ENCODE measurements around the gene VASN. TPM values are rescaled to one million over a fixed set of nuclear protein-coding genes. Genes with fewer than 3 reads are reported as not detected.
A peak's percentile ranks its signal among the peaks of the same experiment; 100 is the strongest.

Gene VASN
- total and polyA plus RNA-seq, 2 donors from 2014 or later = 75.7 to 82.7 TPM

- no peaks in the 10 kb centered on the region for H3K27me3 ChIP-seq (ENCODE audit: control insufficient read depth, insufficient read depth, low read length)
- H3K36me3 ChIP-seq (ENCODE audit: control insufficient read depth in 2 of 3, insufficient read depth in 3 of 3, low read length in 3 of 3) = peaks cover 0 to 40% (median 12%) of the 10 kb centered on the region in 3 donors
- H3K4me1 ChIP-seq (ENCODE audit: control insufficient read depth in 2 of 3, insufficient read depth in 2 of 3, low read depth in 1 of 3, low read length in 3 of 3) = peaks cover 0 to 9% (median 0%) of the 10 kb centered on the region in 3 donors
- no peaks in the 10 kb centered on the region for H3K9me3 ChIP-seq (ENCODE audit: control insufficient read depth in 2 of 3, insufficient read depth in 1 of 3, low read length in 3 of 3)
- DNase-seq = peak in 1 of 5 donors; percentile 75
- H3K9ac ChIP-seq (ENCODE audit: low read length in 3 of 3) = no peak overlapping the region
- no peak for TF ChIP-seq CTCF (IDR thresholded peaks at IDR 0.05; ENCODE audit: borderline replicate concordance, extremely low read depth, insufficient read depth)
- FAIRE-seq = no peak
- no peak overlapping the region for H3K27ac ChIP-seq (ENCODE audit: low read depth in 2 of 2, low read length in 2 of 2)
- intact Hi-C loops (cut with DNase I) = no loop called here
- H3K4me3 ChIP-seq (ENCODE audit: low read length in 3 of 3) = no peak overlapping the region
These were observed 34.7 kb upstream of the VASN start for GRCh38 chr16:4336701-4337539.

GRCh38 chr16:4337540-4338088 is 34.0 kb upstream of the VASN start:
- Histone ChIP-seq H3K27ac (ENCODE audit: low read depth in 2 of 2, low read length in 2 of 2) (no peak overlapping the region), H3K36me3 (ENCODE audit: control insufficient read depth in 2 of 3, insufficient read depth in 3 of 3, low read length in 3 of 3) (peaks cover 0 to 40% (median 12%) of the 10 kb centered on the region in 3 donors), H3K27me3 (ENCODE audit: control insufficient read depth, insufficient read depth, low read length) (no peaks in the 10 kb centered on the region), H3K9me3 (ENCODE audit: control insufficient read depth in 2 of 3, insufficient read depth in 1 of 3, low read length in 3 of 3) (no peaks in the 10 kb centered on the region), H3K4me1 (ENCODE audit: control insufficient read depth in 2 of 3, insufficient read depth in 2 of 3, low read depth in 1 of 3, low read length in 3 of 3) (peaks cover 0 to 9% (median 0%) of the 10 kb centered on the region in 3 donors), H3K9ac (ENCODE audit: low read length in 3 of 3) (no peak overlapping the region), H3K4me3 (ENCODE audit: low read length in 3 of 3) (no peak overlapping the region)
- DNase-seq (no peak), FAIRE-seq (no peak)
- intact Hi-C loops (cut with DNase I) = no loop called here
- no peak for TF ChIP-seq CTCF (IDR thresholded peaks at IDR 0.05; ENCODE audit: borderline replicate concordance, extremely low read depth, insufficient read depth)

- no peaks in the 10 kb centered on the region for H3K27me3 ChIP-seq (ENCODE audit: control insufficient read depth, insufficient read depth, low read length)
- TF ChIP-seq CTCF (IDR thresholded peaks at IDR 0.05; ENCODE audit: borderline replicate concordance, extremely low read depth, insufficient read depth) = no peak
- no peak overlapping the region for H3K27ac ChIP-seq (ENCODE audit: low read depth in 2 of 2, low read length in 2 of 2)
- H3K9me3 ChIP-seq (ENCODE audit: control insufficient read depth in 2 of 3, insufficient read depth in 1 of 3, low read length in 3 of 3) = no peaks in the 10 kb centered on the region
- FAIRE-seq (no peak), DNase-seq (no peak)
- H3K9ac ChIP-seq (ENCODE audit: low read length in 3 of 3) = no peak overlapping the region
- intact Hi-C loops (cut with DNase I) = no loop called here
- peaks cover 0 to 9% (median 0%) of the 10 kb centered on the region in 3 donors for H3K4me1 ChIP-seq (ENCODE audit: control insufficient read depth in 2 of 3, insufficient read depth in 2 of 3, low read depth in 1 of 3, low read length in 3 of 3)
- H3K4me3 ChIP-seq (ENCODE audit: low read length in 3 of 3) = no peak overlapping the region
- peaks cover 0 to 38% (median 12%) of the 10 kb centered on the region in 3 donors for H3K36me3 ChIP-seq (ENCODE audit: control insufficient read depth in 2 of 3, insufficient read depth in 3 of 3, low read length in 3 of 3)
These were observed 33.5 kb upstream of the VASN start for GRCh38 chr16:4338125-4338582.
